Measurements from ENCODE around the gene CARM1.

GRCh38 chr19:10842788-10843187 is 28.6 kb upstream of the CARM1 start:
- TF ChIP-seq, protein P1, sequence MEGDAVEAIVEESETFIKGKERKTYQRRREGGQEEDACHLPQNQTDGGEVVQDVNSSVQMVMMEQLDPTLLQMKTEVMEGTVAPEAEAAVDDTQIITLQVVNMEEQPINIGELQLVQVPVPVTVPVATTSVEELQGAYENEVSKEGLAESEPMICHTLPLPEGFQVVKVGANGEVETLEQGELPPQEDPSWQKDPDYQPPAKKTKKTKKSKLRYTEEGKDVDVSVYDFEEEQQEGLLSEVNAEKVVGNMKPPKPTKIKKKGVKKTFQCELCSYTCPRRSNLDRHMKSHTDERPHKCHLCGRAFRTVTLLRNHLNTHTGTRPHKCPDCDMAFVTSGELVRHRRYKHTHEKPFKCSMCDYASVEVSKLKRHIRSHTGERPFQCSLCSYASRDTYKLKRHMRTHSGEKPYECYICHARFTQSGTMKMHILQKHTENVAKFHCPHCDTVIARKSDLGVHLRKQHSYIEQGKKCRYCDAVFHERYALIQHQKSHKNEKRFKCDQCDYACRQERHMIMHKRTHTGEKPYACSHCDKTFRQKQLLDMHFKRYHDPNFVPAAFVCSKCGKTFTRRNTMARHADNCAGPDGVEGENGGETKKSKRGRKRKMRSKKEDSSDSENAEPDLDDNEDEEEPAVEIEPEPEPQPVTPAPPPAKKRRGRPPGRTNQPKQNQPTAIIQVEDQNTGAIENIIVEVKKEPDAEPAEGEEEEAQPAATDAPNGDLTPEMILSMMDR (IDR thresholded peaks at IDR 0.05) = no peak
- no peak for TF ChIP-seq POLR2A (IDR thresholded peaks at IDR 0.05)

All from thyroid gland (tissue), 4 donors.